ENCODE measurements around the gene GCG.

The GCG gene

DNA sequence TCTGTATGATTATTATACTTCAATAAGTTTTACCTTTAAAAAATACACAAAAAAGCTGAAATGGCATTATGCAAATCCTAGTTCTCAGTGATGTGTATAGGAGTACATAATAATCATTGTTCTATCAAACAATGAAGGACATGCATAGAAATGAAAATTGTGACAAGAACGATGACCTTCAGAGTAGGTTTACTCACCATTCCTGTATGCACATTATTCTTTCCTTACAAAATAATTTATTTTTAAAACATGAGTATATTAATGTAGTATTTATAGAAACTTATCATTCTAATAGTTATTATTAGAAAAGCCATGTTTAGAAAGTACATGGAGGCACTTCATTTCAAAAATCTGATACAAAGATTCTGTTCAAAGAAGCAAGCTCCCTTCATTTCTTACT lies 45.3 kb downstream of the GCG start:
- DNase-seq (ENCODE audit: low read depth) = no peak
- TF ChIP-seq, protein P1, sequence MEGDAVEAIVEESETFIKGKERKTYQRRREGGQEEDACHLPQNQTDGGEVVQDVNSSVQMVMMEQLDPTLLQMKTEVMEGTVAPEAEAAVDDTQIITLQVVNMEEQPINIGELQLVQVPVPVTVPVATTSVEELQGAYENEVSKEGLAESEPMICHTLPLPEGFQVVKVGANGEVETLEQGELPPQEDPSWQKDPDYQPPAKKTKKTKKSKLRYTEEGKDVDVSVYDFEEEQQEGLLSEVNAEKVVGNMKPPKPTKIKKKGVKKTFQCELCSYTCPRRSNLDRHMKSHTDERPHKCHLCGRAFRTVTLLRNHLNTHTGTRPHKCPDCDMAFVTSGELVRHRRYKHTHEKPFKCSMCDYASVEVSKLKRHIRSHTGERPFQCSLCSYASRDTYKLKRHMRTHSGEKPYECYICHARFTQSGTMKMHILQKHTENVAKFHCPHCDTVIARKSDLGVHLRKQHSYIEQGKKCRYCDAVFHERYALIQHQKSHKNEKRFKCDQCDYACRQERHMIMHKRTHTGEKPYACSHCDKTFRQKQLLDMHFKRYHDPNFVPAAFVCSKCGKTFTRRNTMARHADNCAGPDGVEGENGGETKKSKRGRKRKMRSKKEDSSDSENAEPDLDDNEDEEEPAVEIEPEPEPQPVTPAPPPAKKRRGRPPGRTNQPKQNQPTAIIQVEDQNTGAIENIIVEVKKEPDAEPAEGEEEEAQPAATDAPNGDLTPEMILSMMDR (IDR thresholded peaks at IDR 0.05; ENCODE audit: control insufficient read depth, extremely low read depth, insufficient read depth) = no peak
- no peak overlapping the region for H3K4me3 ChIP-seq (ENCODE audit: low read depth, low read length)

DNA sequence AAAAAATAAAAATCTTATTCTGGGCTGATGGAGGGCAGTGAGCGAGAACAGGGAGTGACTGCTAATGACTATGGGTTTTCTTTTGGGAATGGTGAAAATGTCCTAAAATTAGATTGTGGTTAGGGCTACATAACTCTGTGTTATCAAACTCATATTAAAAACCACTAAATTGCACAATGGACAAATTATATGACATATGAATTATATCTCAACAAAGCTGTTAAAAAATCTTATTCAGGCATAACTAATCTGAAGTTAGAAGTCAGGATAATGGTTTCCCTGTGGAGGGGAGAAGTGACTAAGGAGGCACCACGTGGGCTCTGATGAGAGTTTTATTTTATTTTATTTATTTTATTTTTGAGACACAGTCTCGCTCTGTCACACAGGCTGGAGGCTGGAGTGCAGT lies 45.9 kb downstream of the GCG start:
- TF ChIP-seq, protein P1 (IDR thresholded peaks at IDR 0.05; ENCODE audit: control insufficient read depth, extremely low read depth, insufficient read depth) = no peak
- DNase-seq (ENCODE audit: low read depth) = no peak
- H3K4me3 ChIP-seq (ENCODE audit: low read depth, low read length) = no peak overlapping the region

DNA sequence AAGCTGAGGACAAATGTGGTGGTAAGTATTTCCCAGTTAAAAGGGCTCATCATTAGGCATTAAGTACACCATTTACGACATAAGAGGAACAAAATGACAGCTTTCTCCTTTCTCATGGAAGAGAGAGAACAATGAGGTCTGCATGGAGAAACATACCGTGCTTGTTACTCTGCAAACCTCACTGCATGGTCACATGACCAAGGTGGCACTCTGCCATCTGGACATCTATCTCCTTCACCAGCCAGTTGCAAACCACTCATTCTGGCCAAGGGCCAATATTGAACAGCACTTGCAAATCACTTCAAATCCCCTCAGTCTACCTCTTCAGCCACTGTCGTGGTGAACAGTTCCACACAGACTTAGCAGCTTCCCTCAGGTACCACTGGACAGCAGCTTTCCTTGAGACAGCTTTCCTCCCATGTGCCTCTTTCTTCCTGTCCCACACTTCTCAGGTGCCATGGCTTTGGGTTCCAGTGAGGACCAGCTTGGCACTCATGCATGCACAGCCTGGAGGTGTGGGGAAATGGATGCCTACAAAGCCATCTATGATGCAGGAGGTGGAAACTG lies 48.5 kb downstream of the GCG start:
- H3K4me3 ChIP-seq (ENCODE audit: low read depth, low read length) = no peak overlapping the region
- no peak for DNase-seq (ENCODE audit: low read depth)
- TF ChIP-seq, protein P1 (IDR thresholded peaks at IDR 0.05; ENCODE audit: control insufficient read depth, extremely low read depth, insufficient read depth) = no peak

DNA sequence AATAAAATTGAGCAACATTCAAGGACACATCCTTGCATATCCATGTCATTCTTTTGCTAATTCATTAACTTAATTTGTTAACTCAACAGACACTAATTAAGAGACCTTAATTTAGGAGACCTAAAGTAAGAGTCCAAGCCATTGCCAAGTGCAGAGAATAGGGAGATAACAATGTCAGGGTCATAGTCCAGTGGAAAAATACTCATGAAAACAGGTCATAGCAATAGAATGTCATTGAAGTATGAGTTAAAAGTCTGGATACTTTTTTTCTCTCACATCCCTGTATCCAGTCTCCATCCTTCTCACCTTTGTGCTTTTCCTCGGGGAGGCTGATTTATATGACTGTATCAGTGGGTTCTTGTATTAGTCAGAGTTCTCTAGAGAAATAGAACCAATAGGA lies 51.5 kb downstream of the GCG start:
- TF ChIP-seq, protein P1 (IDR thresholded peaks at IDR 0.05; ENCODE audit: control insufficient read depth, extremely low read depth, insufficient read depth) = no peak
- DNase-seq (ENCODE audit: low read depth) = no peak
- H3K4me3 ChIP-seq (ENCODE audit: low read depth, low read length) = no peak overlapping the region

DNA sequence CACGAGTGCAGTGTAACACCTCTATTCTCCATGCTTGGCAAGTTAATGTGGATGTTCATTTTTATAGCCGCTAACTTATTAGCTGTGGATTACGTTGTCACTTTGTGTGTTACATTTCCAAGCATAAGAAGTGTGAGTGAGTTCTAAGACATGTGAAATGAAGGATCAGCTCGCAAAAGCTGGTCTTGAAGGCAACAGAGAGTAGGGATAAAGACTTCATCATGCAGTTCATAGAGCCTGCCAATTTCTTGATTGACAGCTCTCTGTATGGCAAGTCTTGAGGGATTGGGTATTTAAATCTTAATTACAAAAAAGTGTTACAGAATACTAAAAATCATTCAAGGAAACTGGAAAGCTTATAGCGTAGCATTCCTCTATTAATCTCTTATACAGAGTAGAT lies 52.2 kb downstream of the GCG start:
- TF ChIP-seq, protein P1 (IDR thresholded peaks at IDR 0.05; ENCODE audit: control insufficient read depth, extremely low read depth, insufficient read depth) = no peak
- no peak for DNase-seq (ENCODE audit: low read depth)
- H3K4me3 ChIP-seq (ENCODE audit: low read depth, low read length) = no peak overlapping the region

Data from LNCaP clone FGC (cell line).